BE2C (cell line): ENCODE measurements around the gene INSYN2B.

Experiments
- DNase-seq: peaks from one replicate; pipeline ENCODE4 v3.0.0-alpha.2; 2020
- H3K27me3 ChIP-seq: fragments of 250-450 bp; sonication (Bioruptor Pico); 2 replicates; pipeline ENCODE4 v1.5.1; 2020; ENCODE audit warnings: mild to moderate bottlenecking
- H3K36me3 ChIP-seq: fragments of 250-450 bp; sonication (Bioruptor Pico); 2 replicates; pipeline ENCODE4 v1.5.1; 2020; ENCODE audit warnings: mild to moderate bottlenecking
- H3K4me1 ChIP-seq: fragments of 250-450 bp; sonication (Bioruptor Pico); 2 replicates; pipeline ENCODE4 v1.5.1; 2020
- H3K4me3 ChIP-seq: 2 replicates; pipeline ENCODE4 v1.5.1; 2011; ENCODE audit warnings: low read depth, low read length
- H3K9me3 ChIP-seq: fragments of 250-450 bp; sonication (Bioruptor Pico); 2 replicates; pipeline ENCODE4 v1.5.1; 2020
- CTCF ChIP-seq: IDR thresholded peaks from 2 replicates; pipeline ENCODE4 v1.5.1; 2012; ENCODE audit warnings: mild to moderate bottlenecking, low read depth, low read length

Gene INSYN2B

GRCh38 chr5:169970911-169971765 lies 9.2 kb downstream of the INSYN2B start:
- H3K27me3 ChIP-seq = no peaks in the 10 kb centered on the region
- H3K4me1 ChIP-seq = no peaks in the 10 kb centered on the region
- no peak for TF ChIP-seq CTCF
- H3K4me3 ChIP-seq = no peak overlapping the region
- H3K9me3 ChIP-seq = no peaks in the 10 kb centered on the region
- no peak for DNase-seq
- H3K36me3 ChIP-seq = no peaks in the 10 kb centered on the region

- H3K27me3 ChIP-seq = no peaks in the 10 kb centered on the region
- no peak overlapping the region for H3K4me3 ChIP-seq
- no peak for TF ChIP-seq CTCF
- no peaks in the 10 kb centered on the region for H3K36me3 ChIP-seq
- DNase-seq = no peak
- no peaks in the 10 kb centered on the region for H3K4me1 ChIP-seq
- no peaks in the 10 kb centered on the region for H3K9me3 ChIP-seq
Measured at GRCh38 chr5:169970339-169970738, 10.0 kb downstream of the INSYN2B start.

GRCh38 chr5:169964246-169964645 lies 16.0 kb downstream of the INSYN2B start:
- no peaks in the 10 kb centered on the region for H3K36me3 ChIP-seq
- no peaks in the 10 kb centered on the region for H3K4me1 ChIP-seq
- no peaks in the 10 kb centered on the region for H3K9me3 ChIP-seq
- H3K27me3 ChIP-seq = no peaks in the 10 kb centered on the region
- H3K4me3 ChIP-seq = no peak overlapping the region
- TF ChIP-seq CTCF = no peak
- no peak for DNase-seq

GRCh38 chr5:169960659-169961058 lies 19.6 kb downstream of the INSYN2B start:
- H3K36me3 ChIP-seq = no peaks in the 10 kb centered on the region
- no peaks in the 10 kb centered on the region for H3K4me1 ChIP-seq
- no peak for TF ChIP-seq CTCF
- H3K9me3 ChIP-seq = no peaks in the 10 kb centered on the region
- H3K4me3 ChIP-seq = no peak overlapping the region
- no peaks in the 10 kb centered on the region for H3K27me3 ChIP-seq
- no peak for DNase-seq

GRCh38 chr5:169958278-169958677 lies 22.0 kb downstream of the INSYN2B start:
- Histone ChIP-seq H3K36me3 (no peaks in the 10 kb centered on the region), H3K4me3 (no peak overlapping the region), H3K9me3 (no peaks in the 10 kb centered on the region), H3K4me1 (no peaks in the 10 kb centered on the region), H3K27me3 (no peaks in the 10 kb centered on the region)
- no peak for DNase-seq
- TF ChIP-seq CTCF = no peak

- Histone ChIP-seq H3K4me1 (no peaks in the 10 kb centered on the region), H3K36me3 (no peaks in the 10 kb centered on the region), H3K9me3 (no peaks in the 10 kb centered on the region), H3K4me3 (no peak overlapping the region), H3K27me3 (no peaks in the 10 kb centered on the region)
- no peak for TF ChIP-seq CTCF
- DNase-seq = no peak
Measured at GRCh38 chr5:169956756-169957155, 23.5 kb downstream of the INSYN2B start.
